GM18505 (cell line): Measurements from ENCODE around the gene LRP4.

Experiments used
- ATAC-seq: cut with Tn5 transposase; IDR thresholded peaks from one replicate; pipeline ENCODE4 v1.9.1; 2021; ENCODE audit not compliant: unreplicated experiment
- POLR2A ChIP-seq: IDR thresholded peaks from 4 replicates; pipeline ENCODE4 v1.6.1; 2011; ENCODE audit warnings: borderline replicate concordance; ENCODE audit not compliant: insufficient read depth, insufficient read length; ENCODE audit errors: extremely low read depth

The LRP4 gene

DNA sequence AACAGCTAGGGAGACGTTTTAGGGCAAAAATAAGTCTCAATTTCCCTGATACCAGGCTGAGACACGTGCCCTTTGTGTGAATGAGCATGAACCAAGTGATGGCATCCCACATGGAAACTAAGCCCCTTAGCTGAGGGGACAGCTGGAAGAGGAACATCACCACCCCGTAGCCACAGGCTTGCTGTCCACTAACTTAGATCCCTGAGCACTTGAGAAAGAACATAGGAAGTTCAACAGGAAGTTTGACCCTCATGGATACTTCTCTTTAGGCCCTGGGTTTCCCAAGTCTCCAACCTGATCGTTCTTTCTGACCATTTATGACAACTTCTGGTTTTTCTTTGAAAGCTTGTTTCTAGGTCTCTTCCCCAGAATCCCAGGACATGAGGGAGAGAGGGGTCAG lies 60.7 kb downstream of the LRP4 start:
- TF ChIP-seq POLR2A: no peak
- ATAC-seq: no peak

DNA sequence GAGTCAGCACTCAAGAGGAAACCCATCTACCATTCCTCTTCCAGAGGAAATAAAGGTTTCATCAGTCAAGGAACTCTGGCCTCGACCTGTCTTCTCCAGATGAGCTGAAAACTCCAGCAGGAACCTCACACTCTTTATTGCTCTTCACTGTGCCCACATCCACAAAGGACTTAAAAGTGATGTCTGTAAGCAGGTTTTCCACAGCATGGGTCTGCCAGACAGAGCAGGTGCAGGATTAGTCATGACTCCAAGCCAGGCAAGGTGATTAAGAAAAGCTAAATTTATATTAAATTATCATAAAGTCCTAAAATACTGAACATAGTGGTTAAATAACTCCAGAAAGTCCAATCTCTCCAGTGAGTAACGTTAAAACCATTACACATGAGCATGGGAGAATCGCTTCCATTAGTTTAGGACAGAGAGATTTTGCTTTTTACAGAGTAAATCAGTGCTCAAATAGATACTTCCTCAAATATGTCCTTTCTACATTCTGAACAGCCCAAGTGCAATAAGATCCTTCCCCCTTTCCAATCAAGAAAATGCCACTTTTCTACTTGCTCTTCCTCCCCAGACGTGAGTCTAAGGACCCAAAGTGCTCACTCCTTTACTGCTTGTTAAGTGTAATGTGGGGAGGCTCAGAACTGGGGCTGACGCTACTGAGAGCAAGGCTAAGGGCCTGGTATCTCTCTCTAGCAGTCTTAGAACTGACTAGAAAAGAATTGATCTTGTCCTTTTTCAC lies 61.6 kb downstream of the LRP4 start:
- ATAC-seq: no peak

DNA sequence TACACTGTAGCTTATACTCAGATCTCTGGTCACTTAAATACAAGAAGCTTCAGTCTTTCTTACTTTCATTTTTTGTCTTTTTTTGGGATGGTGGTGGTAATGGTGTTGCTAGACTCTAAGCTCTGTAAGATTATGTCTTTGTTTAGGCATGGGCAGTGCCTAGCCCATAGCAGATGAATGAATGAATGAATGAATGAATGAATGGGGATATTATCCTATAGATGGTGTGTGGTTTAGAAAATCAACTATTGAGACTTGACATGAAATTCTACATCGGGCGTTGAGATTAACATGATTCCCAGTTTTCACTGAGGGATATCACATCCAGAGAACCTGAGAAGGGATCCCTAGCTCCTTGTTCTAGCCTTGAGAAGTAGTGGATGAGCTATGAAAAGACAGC lies 62.5 kb downstream of the LRP4 start:
- no peak for TF ChIP-seq POLR2A
- no peak for ATAC-seq

More for the DNA sequence above, 61.6 kb downstream of the LRP4 start:
- no peak for TF ChIP-seq POLR2A

DNA sequence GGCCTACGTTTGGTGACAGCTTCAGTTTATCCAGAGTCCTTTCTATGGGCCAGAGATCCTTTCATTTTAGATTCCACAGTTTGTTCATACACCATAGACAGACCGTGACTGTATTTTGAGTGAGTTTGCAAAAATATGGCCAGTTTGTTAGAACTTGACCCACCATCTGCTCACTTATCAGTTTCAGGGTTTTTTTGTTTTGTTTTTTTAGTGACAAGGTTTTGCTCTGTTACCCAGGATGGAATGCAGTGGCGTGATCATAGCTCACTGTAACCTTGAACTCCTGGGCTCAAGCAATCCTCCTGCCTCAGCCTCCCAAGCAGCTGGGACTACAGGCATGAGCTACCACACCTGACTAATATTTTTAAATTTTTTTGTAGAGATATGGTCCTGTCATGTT lies 63.2 kb downstream of the LRP4 start:
- no peak for ATAC-seq
- TF ChIP-seq POLR2A: no peak

DNA sequence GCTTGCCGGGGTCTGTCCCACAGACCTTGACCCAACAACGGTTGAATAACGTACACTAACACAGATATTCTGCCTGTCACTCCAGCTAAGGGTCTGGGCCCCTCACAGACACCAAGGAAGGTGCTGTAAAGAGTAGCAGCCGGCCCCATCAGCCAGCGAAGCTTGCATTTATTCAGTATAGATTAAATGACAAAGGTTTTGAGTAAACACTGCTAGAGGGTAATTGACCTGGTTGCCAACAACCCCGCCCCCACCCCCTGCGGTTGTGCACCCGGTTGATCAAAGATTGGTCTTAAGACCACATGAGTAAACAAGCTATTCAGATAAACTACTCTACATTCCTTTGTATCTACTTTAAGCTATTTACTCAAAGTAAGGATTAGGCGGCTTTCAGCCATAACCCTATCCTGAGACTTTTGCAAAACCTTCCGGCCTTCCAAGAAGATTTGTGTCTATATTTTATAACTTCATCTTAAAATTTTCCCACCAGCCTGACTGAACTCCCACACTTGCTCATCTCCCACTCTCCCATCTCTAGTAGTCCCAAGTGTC lies 67.4 kb downstream of the LRP4 start:
- ATAC-seq: no peak
- TF ChIP-seq POLR2A: no peak

DNA sequence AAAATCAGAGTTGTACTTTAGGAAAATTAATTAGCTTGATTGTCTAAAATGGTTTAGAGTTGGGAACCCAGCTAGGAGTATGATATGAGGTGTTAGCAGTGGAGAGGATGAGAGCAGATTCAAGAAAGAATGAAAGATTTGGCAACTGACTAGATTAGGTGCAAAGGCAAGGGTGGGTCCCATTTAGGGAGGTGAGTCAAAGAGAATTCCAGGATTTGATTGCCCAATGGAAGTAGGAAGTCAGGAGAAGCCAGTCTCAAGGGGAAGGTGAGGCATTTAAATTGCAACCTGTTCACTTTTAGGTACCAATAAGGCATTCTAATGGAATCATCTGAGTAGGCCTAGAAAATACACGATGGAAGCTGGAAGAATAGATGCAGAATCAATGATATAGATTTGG lies 68.7 kb downstream of the LRP4 start:
- no peak for TF ChIP-seq POLR2A
- ATAC-seq: no peak

DNA sequence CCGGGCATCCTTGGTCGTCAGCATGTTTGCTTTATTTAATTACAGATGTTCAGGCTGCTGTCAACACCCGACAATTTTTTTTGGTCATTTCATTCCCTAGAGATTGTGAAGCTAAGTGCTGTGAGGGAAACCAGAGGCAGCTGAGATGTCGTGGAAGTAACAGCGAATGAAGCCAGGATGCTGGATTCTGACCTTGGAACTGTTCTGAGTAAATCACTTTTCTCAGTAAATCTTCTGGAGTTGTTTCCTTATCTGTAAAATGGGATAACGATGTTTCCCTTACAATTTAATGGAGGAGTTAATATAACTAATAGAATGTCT lies 71.9 kb downstream of the LRP4 start:
- TF ChIP-seq POLR2A: no peak
- peak; percentile 12 for ATAC-seq

DNA sequence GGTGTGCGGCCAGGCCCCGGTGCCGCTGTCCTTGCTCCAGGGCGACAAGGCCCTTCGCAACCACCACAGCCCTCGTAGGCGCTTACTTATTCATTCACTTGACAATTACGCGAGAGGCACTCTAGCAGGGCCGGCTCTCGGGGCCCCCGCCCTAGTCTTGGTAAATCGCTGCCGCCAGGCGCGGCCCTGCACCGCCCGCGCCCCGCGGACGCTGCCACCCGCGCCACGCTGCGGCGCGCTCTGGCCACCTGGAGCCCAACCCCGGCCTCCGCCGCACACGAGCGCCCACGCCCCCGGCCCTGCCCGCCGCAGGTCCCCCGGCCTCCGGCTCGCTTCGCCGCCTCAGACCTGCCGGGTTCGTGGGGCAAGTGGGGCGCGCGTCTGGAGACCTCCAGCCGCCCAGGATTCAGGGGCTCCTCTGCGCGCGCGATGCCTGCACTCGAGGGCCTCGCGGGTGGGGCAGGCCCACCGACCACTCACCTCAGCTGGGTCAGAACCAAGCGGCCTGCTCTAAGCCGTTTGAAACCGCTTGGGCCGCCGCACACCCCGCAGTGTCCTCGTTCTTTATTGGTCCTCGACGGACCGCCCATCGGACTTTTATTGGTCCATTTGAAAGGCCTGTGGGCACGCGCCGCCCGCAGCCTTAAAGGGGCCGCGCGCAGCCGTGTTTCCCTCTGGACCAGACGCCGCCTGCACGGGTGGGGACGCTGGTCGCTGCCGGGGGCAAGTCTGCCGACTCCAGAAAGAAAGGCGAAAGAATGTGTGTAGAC lies 72.4 kb downstream of the LRP4 start, which contains the start of gene CKAP5:
Gene CKAP5, minus strand, starts transcription at position 541 of the 770 bp plus-strand sequence. CDS start 25,049 bp downstream, outside the sequence.
- peak; percentile 71 for TF ChIP-seq POLR2A
- peak; percentile 94 for ATAC-seq

DNA sequence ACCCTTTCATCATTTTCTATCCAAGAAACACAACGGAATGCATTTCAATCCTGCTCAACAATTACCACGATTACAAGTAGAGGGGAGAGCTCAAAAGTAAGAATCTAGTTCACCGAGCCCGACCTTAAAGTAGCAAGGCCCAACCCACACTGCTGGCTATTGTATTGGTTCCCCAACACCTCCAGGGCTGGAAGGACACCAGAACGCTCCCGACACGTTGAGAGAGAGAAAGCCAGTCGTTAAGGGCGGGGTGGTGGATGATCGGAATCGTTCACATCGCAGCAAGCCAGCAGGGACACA lies 73.0 kb downstream of the LRP4 start:
- TF ChIP-seq POLR2A: no peak

DNA sequence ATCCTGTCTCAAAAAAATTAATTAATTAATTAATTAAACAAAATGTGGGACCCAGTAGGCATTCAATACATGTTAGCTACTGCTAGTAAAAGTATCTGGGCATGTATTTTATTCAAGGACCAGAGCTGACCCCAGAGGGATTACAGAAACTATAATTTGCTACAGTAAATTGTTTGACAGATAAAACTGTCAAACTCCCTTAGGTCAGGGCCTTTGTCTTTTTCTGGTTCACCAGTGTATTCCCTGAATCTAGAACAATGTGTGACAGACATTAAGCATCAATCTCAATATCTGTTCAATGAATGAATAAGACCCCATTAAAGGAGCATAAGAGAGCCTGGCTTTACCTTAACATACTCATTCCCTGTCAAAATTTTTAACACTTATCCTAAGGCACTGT lies 78.2 kb downstream of the LRP4 start:
- no peak for ATAC-seq
- no peak for TF ChIP-seq POLR2A

More for the DNA sequence above, 73.0 kb downstream of the LRP4 start:
- no peak for ATAC-seq

DNA sequence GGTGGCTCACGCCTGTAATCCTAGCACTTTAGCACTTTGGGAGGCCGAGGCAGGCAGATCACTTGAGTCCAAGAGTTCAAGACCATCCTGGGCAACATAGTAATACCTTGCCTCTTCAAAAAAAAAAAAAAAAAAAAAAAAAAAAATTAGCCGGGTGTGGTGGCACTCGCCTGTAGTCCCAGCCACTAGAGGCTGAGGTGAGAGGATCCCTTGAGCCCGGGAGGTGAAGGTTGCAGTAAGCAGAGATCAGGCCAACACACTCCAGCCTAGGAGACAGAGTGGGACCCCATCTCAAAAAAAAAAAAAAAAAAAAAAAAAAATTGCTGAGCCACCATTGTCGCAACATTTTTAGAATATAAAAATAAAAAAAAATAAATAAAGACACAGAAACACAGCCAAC lies 79.8 kb downstream of the LRP4 start:
- no peak for ATAC-seq
- no peak for TF ChIP-seq POLR2A

DNA sequence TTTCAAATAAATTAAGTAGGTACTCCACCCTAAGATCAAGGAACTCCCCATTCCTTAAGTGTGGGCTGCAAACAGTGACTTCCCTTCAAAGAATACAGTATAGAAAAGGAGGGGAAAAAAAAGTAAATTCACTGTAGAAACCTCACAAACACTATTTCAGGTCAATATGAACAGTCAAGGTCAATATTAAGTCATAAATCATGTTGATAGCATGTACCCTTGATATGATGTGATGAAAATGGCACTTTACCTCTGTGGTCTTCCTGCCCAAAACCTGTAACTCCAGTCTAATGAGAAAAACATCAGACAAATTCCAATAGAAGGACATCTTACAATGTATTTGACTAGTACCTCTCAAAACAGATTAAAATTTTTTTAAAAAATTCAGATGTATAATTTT lies 80.5 kb downstream of the LRP4 start:
- TF ChIP-seq POLR2A: no peak
- ATAC-seq: no peak

DNA sequence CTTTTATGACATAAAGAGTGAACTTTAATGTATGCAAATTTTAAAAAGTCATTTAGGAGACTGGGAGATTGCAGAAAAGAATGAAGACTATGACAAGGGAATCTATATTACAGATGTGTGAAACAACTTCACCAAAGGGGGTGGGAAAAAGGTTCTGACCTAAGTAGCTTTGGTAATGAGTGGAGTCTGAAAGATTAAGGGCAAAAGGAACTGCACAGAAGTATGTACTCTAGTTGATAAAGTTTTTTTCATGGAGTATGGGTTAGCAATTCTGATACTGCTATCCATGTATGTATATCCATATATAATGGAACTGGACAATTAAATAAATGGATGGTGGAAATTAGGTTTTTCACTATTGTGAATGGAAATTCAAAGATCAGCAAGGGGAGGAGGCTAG lies 81.5 kb downstream of the LRP4 start:
- no peak for ATAC-seq
- no peak for TF ChIP-seq POLR2A

DNA sequence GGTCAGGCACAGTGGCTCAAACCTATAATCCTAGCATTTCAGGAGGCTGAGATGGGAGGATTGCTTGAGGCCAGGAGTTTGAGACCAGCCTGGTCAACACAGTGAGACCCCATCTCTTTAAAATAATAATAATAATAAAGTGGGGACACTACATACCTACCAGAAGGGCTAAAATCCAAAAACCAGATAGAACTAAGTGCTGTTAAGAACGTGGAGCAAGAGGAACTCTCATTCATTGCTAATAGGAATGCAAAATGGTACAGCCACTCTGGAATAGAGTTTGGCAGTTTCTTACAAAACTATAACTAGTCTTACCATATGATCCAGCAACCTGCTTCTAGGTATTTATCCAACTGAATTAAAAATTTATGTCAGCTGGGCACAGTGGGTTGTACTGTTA lies 81.9 kb downstream of the LRP4 start:
- no peak for ATAC-seq
- TF ChIP-seq POLR2A: no peak
